ENCODE data around the gene ZSWIM4. TPM values are rescaled to one million over a fixed set of nuclear protein-coding genes. Genes with fewer than 3 reads are reported as not detected.

The ZSWIM4 gene
- total and polyA plus RNA-seq, 8 donors = 5.5 to 14.3 (median 7.7) TPM

DNA sequence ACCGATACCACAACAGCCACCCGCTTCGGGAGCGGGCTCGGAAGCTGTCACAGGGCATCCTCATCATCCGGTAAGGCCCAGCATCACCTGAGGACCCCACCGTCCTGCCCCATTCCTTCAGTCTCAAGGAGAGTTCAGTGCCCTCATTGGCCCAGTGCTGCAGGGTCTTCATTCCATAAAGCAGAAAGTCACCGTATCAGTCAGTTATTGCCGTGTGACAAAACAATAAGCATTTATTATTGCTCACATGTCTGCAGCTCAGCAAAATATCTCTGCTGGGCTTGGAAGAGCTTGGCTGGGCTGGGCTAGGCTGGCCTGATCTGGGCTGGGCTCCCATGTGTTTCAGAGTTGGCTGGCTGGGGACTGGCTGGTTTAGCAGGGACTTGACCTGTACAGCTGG lies 39.0 kb upstream of the ZSWIM4 start:
- H3K4me3 ChIP-seq = no peak overlapping the region

DNA sequence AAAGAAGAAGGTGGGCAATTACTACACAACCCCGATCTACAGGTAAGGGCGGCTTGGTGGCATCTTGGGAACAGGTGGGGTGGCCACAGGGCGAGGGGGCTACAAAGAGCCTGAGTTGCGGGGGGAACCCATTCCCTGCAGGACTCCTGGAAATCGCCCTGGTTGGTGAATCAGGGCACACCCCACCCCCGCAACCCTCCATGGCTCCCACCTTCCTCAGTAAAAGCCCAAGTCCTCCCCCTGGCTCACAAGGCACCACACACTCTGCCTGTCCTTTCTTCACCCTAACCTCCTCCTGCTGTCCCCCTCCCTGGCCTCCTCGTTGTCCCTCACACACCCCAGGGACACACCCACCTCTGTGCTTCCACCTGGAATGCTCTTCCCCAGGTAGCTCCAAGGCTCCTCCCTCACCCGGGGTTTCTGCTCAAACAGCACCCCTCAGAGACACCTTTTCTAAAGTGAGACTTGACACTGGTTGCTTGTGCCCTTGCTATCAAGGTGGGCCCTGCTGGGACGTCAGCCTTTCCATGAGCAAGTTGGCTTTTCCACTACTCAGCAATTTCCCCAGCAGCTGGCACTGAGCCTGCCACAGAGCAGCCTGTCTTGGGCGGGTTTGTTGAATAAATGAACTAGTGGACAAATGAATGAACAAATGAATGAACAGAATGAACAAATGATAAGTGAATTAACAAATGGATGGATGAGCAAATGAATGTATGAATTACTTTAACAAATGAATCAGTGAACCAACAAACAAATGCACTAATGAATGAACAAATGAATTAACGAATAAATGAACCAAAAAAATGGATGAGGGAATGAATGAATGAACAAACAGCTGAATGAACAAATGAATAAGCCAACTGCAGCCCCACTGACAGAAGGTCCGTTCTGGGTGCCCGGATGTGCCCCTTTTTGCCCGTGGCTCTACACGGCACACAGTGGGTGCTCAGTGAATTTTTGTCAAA lies 37.2 kb upstream of the ZSWIM4 start:
- Histone ChIP-seq H3K4me3 (no peak overlapping the region), H3K36me3 (peaks cover 4 to 100% of the 10 kb centered on the region in 2 donors), H3K27me3 (no peaks in the 10 kb centered on the region), H3K9me3 (no peaks in the 10 kb centered on the region), H3K27ac (no peak overlapping the region), H3K4me1 (no peaks in the 10 kb centered on the region)
- intact Hi-C loops (cut with DNase I) = no loop called here
- DNase-seq = no peak
- ATAC-seq = no peak
- TF ChIP-seq, protein P1, sequence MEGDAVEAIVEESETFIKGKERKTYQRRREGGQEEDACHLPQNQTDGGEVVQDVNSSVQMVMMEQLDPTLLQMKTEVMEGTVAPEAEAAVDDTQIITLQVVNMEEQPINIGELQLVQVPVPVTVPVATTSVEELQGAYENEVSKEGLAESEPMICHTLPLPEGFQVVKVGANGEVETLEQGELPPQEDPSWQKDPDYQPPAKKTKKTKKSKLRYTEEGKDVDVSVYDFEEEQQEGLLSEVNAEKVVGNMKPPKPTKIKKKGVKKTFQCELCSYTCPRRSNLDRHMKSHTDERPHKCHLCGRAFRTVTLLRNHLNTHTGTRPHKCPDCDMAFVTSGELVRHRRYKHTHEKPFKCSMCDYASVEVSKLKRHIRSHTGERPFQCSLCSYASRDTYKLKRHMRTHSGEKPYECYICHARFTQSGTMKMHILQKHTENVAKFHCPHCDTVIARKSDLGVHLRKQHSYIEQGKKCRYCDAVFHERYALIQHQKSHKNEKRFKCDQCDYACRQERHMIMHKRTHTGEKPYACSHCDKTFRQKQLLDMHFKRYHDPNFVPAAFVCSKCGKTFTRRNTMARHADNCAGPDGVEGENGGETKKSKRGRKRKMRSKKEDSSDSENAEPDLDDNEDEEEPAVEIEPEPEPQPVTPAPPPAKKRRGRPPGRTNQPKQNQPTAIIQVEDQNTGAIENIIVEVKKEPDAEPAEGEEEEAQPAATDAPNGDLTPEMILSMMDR (IDR thresholded peaks at IDR 0.05) = no peak

More for the DNA sequence above, 39.0 kb upstream of the ZSWIM4 start:
- H3K36me3 ChIP-seq = peaks cover 4 to 100% of the 10 kb centered on the region in 2 donors
- intact Hi-C loops (cut with DNase I) = no loop called here
- no peaks in the 10 kb centered on the region for H3K4me1 ChIP-seq
- H3K27ac ChIP-seq = no peak overlapping the region
- TF ChIP-seq, protein P1 (IDR thresholded peaks at IDR 0.05) = no peak
- H3K9me3 ChIP-seq = no peaks in the 10 kb centered on the region
- ATAC-seq = no peak
- no peaks in the 10 kb centered on the region for H3K27me3 ChIP-seq
- no peak for DNase-seq

DNA sequence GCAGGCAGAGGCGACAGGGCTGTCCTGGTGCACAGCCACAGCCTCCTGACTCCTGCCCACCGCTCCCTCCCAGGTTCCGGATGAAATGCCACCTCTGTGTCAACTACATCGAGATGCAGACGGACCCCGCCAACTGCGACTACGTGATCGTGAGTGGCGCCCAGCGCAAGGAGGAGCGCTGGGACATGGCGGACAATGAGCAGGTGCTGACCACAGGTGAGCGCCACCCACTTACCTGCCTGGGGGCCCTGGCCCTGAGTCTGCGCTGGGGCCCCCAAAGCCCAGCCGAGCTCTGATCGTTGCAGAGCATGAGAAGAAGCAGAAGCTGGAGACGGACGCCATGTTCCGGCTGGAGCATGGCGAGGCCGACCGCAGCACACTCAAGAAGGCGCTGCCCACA lies 36.4 kb upstream of the ZSWIM4 start:
- intact Hi-C loops (cut with DNase I) = no loop called here
- H3K27ac ChIP-seq = no peak overlapping the region
- H3K9me3 ChIP-seq = no peaks in the 10 kb centered on the region
- DNase-seq = no peak
- TF ChIP-seq, protein P1 (IDR thresholded peaks at IDR 0.05) = no peak
- H3K36me3 ChIP-seq = peaks cover 4 to 94% of the 10 kb centered on the region in 2 donors
- H3K4me3 ChIP-seq = no peak overlapping the region
- H3K27me3 ChIP-seq = no peaks in the 10 kb centered on the region
- H3K4me1 ChIP-seq = peaks cover 0 to 5% of the 10 kb centered on the region in 2 donors
- no peak for ATAC-seq

DNA sequence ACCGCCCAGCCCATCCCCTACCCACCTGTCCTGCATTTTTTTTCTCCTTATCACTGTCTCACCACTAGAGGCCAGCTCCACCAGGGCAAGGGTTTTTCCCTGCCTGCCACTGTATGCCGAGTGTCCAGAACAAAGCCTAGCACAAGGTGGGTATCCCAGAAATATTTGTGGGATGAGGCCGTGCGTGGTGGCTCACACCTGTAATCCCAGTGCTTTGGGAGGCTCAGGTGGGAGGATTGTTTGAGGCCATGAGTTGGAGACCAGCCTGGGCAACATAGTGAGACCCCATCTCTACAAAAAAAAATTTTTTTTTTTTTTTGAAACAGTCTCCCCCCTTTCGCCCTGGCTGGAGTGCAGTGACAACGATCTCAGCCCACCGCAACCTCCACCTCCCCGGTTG lies 33.8 kb upstream of the ZSWIM4 start:
- DNase-seq (no peak), ATAC-seq (no peak)
- H3K4me1 ChIP-seq = peaks cover 4 to 24% of the 10 kb centered on the region in 2 donors
- TF ChIP-seq, protein P1 (IDR thresholded peaks at IDR 0.05) = no peak
- no peak overlapping the region for H3K4me3 ChIP-seq
- no peaks in the 10 kb centered on the region for H3K9me3 ChIP-seq
- no peak overlapping the region for H3K27ac ChIP-seq
- intact Hi-C loops (cut with DNase I) = no loop called here
- no peaks in the 10 kb centered on the region for H3K27me3 ChIP-seq
- peaks cover 0 to 68% of the 10 kb centered on the region in 2 donors for H3K36me3 ChIP-seq

DNA sequence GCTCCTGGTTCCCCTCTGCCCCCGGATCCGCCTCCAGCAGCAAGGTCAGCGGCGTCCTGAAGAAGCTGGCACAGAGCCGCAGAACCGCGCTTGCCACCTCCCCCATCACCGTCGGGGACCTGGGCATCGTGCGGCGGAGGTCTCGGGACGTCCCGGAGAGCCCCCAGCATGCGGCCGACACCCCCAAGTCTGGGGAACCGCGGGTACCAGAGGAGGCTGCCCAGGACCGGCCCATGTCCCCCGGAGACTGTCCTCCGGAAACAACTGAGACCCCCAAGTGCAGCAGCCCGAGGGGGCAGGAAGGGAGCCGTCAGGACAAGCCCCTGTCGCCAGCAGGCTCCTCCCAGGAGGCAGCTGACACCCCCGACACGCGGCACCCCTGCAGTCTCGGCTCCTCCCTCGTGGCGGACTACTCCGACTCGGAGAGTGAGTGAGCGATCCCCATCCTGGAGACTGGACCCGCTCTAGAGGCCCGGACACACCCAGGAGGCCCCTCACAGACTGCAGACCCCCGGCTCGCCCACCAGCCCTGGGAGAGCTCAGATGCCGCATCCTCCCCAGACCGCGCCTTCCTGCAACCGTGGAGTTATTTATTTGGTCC lies 32.5 kb upstream of the ZSWIM4 start:
- Histone ChIP-seq H3K36me3 (peaks cover 0 to 55% of the 10 kb centered on the region in 2 donors), H3K27me3 (no peaks in the 10 kb centered on the region), H3K27ac (no peak overlapping the region), H3K9me3 (no peaks in the 10 kb centered on the region), H3K4me3 (no peak overlapping the region), H3K4me1 (peaks cover 4 to 24% of the 10 kb centered on the region in 2 donors)
- ATAC-seq (no peak), DNase-seq (no peak)
- TF ChIP-seq, protein P1 (IDR thresholded peaks at IDR 0.05) = no peak
- intact Hi-C loops (cut with DNase I) = no loop called here

Data from left lung (tissue), 10 donors.